ENCODE data around the gene MICA. TPM values are rescaled to one million over a fixed set of nuclear protein-coding genes. Genes with fewer than 3 reads are reported as not detected.

MICA gene
- total and polyA plus RNA-seq, 4 donors = 3.2 to 9.1 (median 4.2) TPM

DNA sequence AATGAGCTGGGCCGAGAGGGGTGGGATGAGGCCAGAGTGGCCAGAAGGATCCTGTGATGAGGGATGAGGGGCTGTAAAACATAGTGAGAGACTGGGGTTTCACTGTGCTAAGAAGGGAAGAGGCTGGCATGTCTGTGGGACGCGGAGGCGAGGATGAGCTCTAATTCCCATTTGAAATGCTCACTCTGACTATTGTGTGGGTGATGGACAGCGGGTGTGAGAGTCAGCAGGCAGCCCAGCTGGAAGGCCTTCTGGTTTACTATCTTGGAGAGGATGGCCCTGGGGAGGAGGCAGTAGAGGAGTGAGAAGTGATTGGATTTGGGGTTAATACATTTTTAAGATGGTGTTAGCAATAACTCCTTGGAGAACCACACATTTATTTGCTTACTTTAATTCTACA, 9.5 kb upstream of the MICA start:
- no peak overlapping the region for H3K9ac ChIP-seq (ENCODE audit: low read depth in 1 of 2, low read length in 2 of 2)
- peaks cover 0 to 4% (median 0%) of the 10 kb centered on the region in 4 donors for H3K36me3 ChIP-seq (ENCODE audit: control insufficient read depth in 4 of 4, insufficient read depth in 3 of 4, low read depth in 1 of 4, low read length in 3 of 4)
- 74% methylated on average over 5 of the region's 5 CpGs for WGBS
- no peak overlapping the region for H3K4me3 ChIP-seq (ENCODE audit: low read depth in 1 of 3, low read length in 3 of 3)
- H3K4me1 ChIP-seq (ENCODE audit: control insufficient read depth in 4 of 4, insufficient read depth in 4 of 4, low read length in 3 of 4) = peaks cover 0 to 8% (median 6%) of the 10 kb centered on the region in 4 donors
- no peaks in the 10 kb centered on the region for H3K9me3 ChIP-seq (ENCODE audit: control insufficient read depth in 4 of 4, low read length in 3 of 4)
- no peaks in the 10 kb centered on the region for H3K27me3 ChIP-seq (ENCODE audit: control insufficient read depth in 4 of 4, insufficient read depth in 4 of 4, low read length in 3 of 4)
- TF ChIP-seq JUND (IDR thresholded peaks at IDR 0.05) = no peak
- H3K27ac ChIP-seq (ENCODE audit: low read depth in 1 of 2, low read length in 2 of 2) = no peak overlapping the region
- DNase-seq (ENCODE audit: low spot score) = no peak

DNA sequence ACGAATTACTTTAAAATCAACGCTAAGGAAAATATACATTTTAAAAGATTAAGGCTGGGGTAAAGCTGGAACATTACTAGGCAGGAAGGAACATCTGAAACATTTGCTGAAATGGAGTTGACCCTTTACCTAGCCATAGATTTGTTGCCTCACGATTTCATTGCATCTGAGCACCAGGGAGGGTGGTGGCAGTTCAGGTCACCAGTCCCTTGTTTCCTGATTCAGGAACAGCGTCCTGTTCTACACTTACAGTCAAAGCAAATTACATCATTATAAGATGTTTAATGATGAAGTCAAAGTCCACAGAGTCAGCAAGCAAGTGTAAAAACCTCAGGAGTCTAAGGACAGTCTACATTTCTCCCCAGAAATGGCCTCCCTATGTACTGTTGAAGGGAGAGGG, 9.0 kb upstream of the MICA start:
- TF ChIP-seq RXRA (IDR thresholded peaks at IDR 0.05) (no peak), RAD21 (IDR thresholded peaks at IDR 0.05) (no peak)
- WGBS = 72% methylated on average over 4 of the region's 4 CpGs
- H3K9me3 ChIP-seq (ENCODE audit: control insufficient read depth in 4 of 4, low read length in 3 of 4) = no peaks in the 10 kb centered on the region
- DNase-seq (ENCODE audit: low spot score) = no peak
- H3K36me3 ChIP-seq (ENCODE audit: control insufficient read depth in 4 of 4, insufficient read depth in 3 of 4, low read depth in 1 of 4, low read length in 3 of 4) = peaks cover 0 to 4% (median 0%) of the 10 kb centered on the region in 4 donors
- H3K9ac ChIP-seq (ENCODE audit: low read depth in 1 of 2, low read length in 2 of 2) = no peak overlapping the region
- H3K4me1 ChIP-seq (ENCODE audit: control insufficient read depth in 4 of 4, insufficient read depth in 4 of 4, low read length in 3 of 4) = peaks cover 0 to 8% (median 7%) of the 10 kb centered on the region in 4 donors
- H3K27ac ChIP-seq (ENCODE audit: low read depth in 1 of 2, low read length in 2 of 2) = no peak overlapping the region
- no peak overlapping the region for H3K4me3 ChIP-seq (ENCODE audit: low read depth in 1 of 3, low read length in 3 of 3)
- no peaks in the 10 kb centered on the region for H3K27me3 ChIP-seq (ENCODE audit: control insufficient read depth in 4 of 4, insufficient read depth in 4 of 4, low read length in 3 of 4)

- H3K4me1 ChIP-seq (ENCODE audit: control insufficient read depth in 4 of 4, insufficient read depth in 4 of 4, low read length in 3 of 4) = peaks cover 0 to 9% (median 7%) of the 10 kb centered on the region in 4 donors
- 86% methylated on average over 7 of the region's 7 CpGs for WGBS
- no peak overlapping the region for H3K4me3 ChIP-seq (ENCODE audit: low read depth in 1 of 3, low read length in 3 of 3)
- H3K27me3 ChIP-seq (ENCODE audit: control insufficient read depth in 4 of 4, insufficient read depth in 4 of 4, low read length in 3 of 4) = no peaks in the 10 kb centered on the region
- H3K36me3 ChIP-seq (ENCODE audit: control insufficient read depth in 4 of 4, insufficient read depth in 3 of 4, low read depth in 1 of 4, low read length in 3 of 4) = peaks cover 0 to 4% (median 0%) of the 10 kb centered on the region in 4 donors
- H3K9ac ChIP-seq (ENCODE audit: low read depth in 1 of 2, low read length in 2 of 2) = no peak overlapping the region
- no peak for DNase-seq (ENCODE audit: low spot score)
- TF ChIP-seq, protein P1, sequence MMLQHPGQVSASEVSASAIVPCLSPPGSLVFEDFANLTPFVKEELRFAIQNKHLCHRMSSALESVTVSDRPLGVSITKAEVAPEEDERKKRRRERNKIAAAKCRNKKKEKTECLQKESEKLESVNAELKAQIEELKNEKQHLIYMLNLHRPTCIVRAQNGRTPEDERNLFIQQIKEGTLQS (IDR thresholded peaks at IDR 0.05) = no peak
- TF ChIP-seq SP1 (IDR thresholded peaks at IDR 0.05) (no peak), GABPA (IDR thresholded peaks at IDR 0.05 in 1 of 2, conservative IDR thresholded peaks at IDR 0.05 in 1 of 2) (no peak), EGR1 (IDR thresholded peaks at IDR 0.05; ENCODE audit: low read depth in 2 of 2) (no peak), FOXA1 (IDR thresholded peaks at IDR 0.05) (no peak), REST (IDR thresholded peaks at IDR 0.05) (no peak), JUND (IDR thresholded peaks at IDR 0.05) (no peak), RAD21 (IDR thresholded peaks at IDR 0.05) (no peak)
- TF ChIP-seq, protein P2, sequence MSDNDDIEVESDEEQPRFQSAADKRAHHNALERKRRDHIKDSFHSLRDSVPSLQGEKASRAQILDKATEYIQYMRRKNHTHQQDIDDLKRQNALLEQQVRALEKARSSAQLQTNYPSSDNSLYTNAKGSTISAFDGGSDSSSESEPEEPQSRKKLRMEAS (IDR thresholded peaks at IDR 0.05) = no peak
- TF ChIP-seq, protein P3, sequence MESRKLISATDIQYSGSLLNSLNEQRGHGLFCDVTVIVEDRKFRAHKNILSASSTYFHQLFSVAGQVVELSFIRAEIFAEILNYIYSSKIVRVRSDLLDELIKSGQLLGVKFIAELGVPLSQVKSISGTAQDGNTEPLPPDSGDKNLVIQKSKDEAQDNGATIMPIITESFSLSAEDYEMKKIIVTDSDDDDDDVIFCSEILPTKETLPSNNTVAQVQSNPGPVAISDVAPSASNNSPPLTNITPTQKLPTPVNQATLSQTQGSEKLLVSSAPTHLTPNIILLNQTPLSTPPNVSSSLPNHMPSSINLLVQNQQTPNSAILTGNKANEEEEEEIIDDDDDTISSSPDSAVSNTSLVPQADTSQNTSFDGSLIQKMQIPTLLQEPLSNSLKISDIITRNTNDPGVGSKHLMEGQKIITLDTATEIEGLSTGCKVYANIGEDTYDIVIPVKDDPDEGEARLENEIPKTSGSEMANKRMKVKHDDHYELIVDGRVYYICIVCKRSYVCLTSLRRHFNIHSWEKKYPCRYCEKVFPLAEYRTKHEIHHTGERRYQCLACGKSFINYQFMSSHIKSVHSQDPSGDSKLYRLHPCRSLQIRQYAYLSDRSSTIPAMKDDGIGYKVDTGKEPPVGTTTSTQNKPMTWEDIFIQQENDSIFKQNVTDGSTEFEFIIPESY (IDR thresholded peaks at IDR 0.05) = no peak
- H3K27ac ChIP-seq (ENCODE audit: low read depth in 1 of 2, low read length in 2 of 2) = no peak overlapping the region
- no peaks in the 10 kb centered on the region for H3K9me3 ChIP-seq (ENCODE audit: control insufficient read depth in 4 of 4, low read length in 3 of 4)
Measured at GRCh38 chr6:31395832-31396231, 7.6 kb upstream of the MICA start.

All from liver (tissue), 9 donors.